Parathyroid adenoma (tissue), 2 donors: Measurements from ENCODE around the gene ATP13A3.

ENCODE experiments used
- H2AFZ ChIP-seq: fragments of 300-600 bp; sonication (generic); one replicate; pipeline ENCODE4 v1.7.0; 2017; ENCODE audit warnings: antibody characterized with exemption, mild to moderate bottlenecking
- H3K27ac ChIP-seq: fragments of 300-600 bp; sonication (generic); one replicate; pipeline ENCODE4 v1.7.0; 2017
- H3K27me3 ChIP-seq: fragments of 300-600 bp; sonication (generic); one replicate; pipeline ENCODE4 v1.7.0; 2017; ENCODE audit warnings: low read length; ENCODE audit not compliant: control insufficient read depth, insufficient read depth
- H3K36me3 ChIP-seq: fragments of 300-600 bp; sonication (generic); one replicate; pipeline ENCODE4 v1.7.0; 2017; ENCODE audit warnings: low read length; ENCODE audit not compliant: control insufficient read depth, insufficient read depth
- H3K4me1 ChIP-seq: fragments of 300-600 bp; sonication (generic); one replicate; pipeline ENCODE4 v1.7.0; 2017; ENCODE audit warnings: control low read depth
- H3K4me2 ChIP-seq: fragments of 300-600 bp; sonication (generic); one replicate; pipeline ENCODE4 v1.7.0; 2017; ENCODE audit warnings: low read length
- H3K4me3 ChIP-seq: fragments of 300-600 bp; sonication (generic); one replicate; pipeline ENCODE4 v1.7.0; 2017; ENCODE audit warnings: low read depth, low read length
- H3K79me2 ChIP-seq: fragments of 300-600 bp; sonication (generic); one replicate; pipeline ENCODE4 v1.7.0; 2017; ENCODE audit warnings: control low read depth
- H3K9ac ChIP-seq: fragments of 300-600 bp; sonication (generic); one replicate; pipeline ENCODE4 v1.7.0; 2017; ENCODE audit warnings: mild to moderate bottlenecking
- H3K9me3 ChIP-seq: fragments of 300-600 bp; sonication (generic); one replicate; pipeline ENCODE4 v1.7.0; 2017; ENCODE audit warnings: low read length; ENCODE audit not compliant: control insufficient read depth
- TF ChIP-seq, protein P1 (sequence below): fragments of 300-600 bp; sonication (generic); IDR thresholded peaks from one replicate; pipeline ENCODE4 v1.7.0; 2017; ENCODE audit warnings: antibody characterized with exemption, mild to moderate bottlenecking
- donor health status: primary hyperparathyroidism.

Gene ATP13A3

DNA sequence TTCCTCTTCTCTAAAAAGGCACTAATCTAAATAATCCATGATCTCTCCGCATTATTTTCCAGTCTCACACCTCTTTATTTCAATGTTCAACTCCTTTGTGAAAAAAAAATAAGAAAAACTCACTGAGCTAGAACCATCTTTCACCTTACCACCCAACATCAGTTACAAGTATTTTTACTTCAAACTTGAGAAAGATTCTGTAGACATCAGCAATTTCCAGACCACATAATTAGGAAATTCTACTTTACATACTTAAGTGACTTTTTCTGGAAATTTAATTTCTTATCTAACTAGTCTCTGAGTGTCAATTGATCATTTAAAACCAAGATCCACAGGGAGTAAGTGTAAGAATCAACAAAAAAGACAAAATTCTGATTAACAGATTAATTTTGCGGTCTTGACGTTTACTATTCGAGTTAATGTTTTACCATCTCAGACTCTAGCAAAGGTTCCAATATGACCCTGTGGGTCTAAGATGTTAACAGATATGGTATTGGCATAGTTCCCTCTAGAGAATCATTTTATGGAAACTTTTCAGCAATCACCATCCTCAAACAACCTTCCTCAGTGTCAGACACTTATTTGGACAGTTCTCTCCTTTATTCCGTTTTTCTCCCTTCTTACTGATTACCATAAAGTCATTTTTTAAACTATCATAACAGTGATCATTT is 5.1 kb downstream of the ATP13A3 start:
- Histone ChIP-seq H2AFZ (no peak overlapping the region), H3K4me3 (no peak overlapping the region), H3K4me2 (no peak overlapping the region), H3K4me1 (peaks cover 12% of the 10 kb centered on the region), H3K27ac (no peak overlapping the region), H3K36me3 (no peaks in the 10 kb centered on the region), H3K9me3 (no peaks in the 10 kb centered on the region), H3K27me3 (no peaks in the 10 kb centered on the region), H3K79me2 (peaks cover 21% of the 10 kb centered on the region), H3K9ac (no peak overlapping the region)
- TF ChIP-seq, protein P1, sequence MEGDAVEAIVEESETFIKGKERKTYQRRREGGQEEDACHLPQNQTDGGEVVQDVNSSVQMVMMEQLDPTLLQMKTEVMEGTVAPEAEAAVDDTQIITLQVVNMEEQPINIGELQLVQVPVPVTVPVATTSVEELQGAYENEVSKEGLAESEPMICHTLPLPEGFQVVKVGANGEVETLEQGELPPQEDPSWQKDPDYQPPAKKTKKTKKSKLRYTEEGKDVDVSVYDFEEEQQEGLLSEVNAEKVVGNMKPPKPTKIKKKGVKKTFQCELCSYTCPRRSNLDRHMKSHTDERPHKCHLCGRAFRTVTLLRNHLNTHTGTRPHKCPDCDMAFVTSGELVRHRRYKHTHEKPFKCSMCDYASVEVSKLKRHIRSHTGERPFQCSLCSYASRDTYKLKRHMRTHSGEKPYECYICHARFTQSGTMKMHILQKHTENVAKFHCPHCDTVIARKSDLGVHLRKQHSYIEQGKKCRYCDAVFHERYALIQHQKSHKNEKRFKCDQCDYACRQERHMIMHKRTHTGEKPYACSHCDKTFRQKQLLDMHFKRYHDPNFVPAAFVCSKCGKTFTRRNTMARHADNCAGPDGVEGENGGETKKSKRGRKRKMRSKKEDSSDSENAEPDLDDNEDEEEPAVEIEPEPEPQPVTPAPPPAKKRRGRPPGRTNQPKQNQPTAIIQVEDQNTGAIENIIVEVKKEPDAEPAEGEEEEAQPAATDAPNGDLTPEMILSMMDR = no peak

DNA sequence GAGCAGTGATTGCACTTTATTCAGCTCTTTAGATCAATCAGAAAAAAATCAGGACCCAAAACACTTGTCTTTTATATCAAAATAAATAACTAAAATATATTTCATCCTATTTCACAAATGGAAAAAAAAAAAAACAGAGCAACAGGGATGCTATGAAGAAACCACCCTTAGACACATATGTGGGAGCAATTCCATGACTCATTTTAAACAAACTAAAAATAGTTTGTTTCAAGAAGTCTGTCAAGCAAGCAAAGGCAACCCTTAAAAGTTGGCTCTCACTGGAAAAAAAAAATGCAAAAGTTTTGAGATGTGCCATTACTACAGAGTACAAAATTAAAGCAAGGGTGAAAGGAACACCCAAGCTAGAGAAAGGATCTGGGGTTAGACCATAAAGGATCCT is 5.7 kb downstream of the ATP13A3 start:
- no peaks in the 10 kb centered on the region for H3K9me3 ChIP-seq
- no peak overlapping the region for H3K4me2 ChIP-seq
- H3K36me3 ChIP-seq = no peaks in the 10 kb centered on the region
- peaks cover 12% of the 10 kb centered on the region for H3K4me1 ChIP-seq
- peaks cover 21% of the 10 kb centered on the region for H3K79me2 ChIP-seq
- TF ChIP-seq, protein P1 = no peak
- no peak overlapping the region for H3K9ac ChIP-seq
- no peak overlapping the region for H3K4me3 ChIP-seq
- H3K27ac ChIP-seq = no peak overlapping the region
- no peaks in the 10 kb centered on the region for H3K27me3 ChIP-seq
- no peak overlapping the region for H2AFZ ChIP-seq

DNA sequence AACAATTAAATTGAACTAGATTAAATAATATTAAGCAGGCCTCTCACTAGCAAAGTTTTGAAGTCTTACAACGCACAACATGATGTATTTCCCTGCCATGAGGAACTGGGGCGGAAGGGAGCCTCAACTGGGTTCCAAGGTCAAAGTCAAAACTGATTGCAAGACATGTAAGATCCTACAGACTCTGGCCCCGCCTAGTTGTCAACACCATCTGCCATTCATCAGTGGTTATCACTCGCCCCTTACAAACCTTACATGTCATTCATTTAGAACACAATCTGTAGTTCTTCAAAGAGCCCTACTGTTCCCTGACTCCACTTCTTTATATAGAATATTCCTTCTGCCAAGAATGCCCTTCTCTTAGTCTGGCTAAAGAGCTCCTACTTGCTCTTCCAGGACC is 10.0 kb downstream of the ATP13A3 start:
- no peak overlapping the region for H3K4me3 ChIP-seq
- peaks cover 10% of the 10 kb centered on the region for H3K4me1 ChIP-seq
- no peak overlapping the region for H3K27ac ChIP-seq
- no peak overlapping the region for H3K9ac ChIP-seq
- TF ChIP-seq, protein P1 = no peak
- peaks cover 17% of the 10 kb centered on the region for H3K79me2 ChIP-seq
- no peaks in the 10 kb centered on the region for H3K27me3 ChIP-seq
- H3K36me3 ChIP-seq = no peaks in the 10 kb centered on the region
- H3K9me3 ChIP-seq = no peaks in the 10 kb centered on the region
- no peak overlapping the region for H3K4me2 ChIP-seq
- no peak overlapping the region for H2AFZ ChIP-seq

DNA sequence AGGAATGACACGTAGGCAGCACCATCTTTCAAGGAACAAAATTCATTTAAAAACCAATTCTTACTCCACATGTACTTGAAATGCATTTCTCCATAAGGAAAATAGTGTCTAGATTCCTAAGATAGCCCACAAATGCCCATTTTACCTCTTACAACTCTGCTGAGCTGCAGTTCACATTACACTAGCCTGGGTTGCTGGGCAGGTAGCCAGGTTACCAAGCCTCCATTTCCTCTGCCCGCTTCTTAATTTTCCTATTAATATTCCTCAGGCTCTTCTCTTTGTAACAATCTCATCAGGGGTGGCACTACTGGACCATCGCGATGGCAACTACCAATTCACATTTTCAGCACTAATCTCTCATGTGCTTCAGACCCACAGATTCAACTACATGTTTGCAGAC is 10.8 kb downstream of the ATP13A3 start:
- Histone ChIP-seq H3K4me3 (no peak overlapping the region), H3K27me3 (no peaks in the 10 kb centered on the region), H3K79me2 (peaks cover 21% of the 10 kb centered on the region), H3K9me3 (no peaks in the 10 kb centered on the region), H3K9ac (no peak overlapping the region), H3K36me3 (no peaks in the 10 kb centered on the region), H3K4me1 (peaks cover 5% of the 10 kb centered on the region), H2AFZ (no peak overlapping the region), H3K27ac (no peak overlapping the region), H3K4me2 (no peak overlapping the region)
- TF ChIP-seq, protein P1 = no peak
